ENCODE measurements around the gene SMURF2. TPM values are rescaled to one million over a fixed set of nuclear protein-coding genes. Genes with fewer than 3 reads are reported as not detected.

SMURF2 gene
- total and polyA plus RNA-seq, 4 donors = 9.9 to 85.6 (median 22.5) TPM

- Histone ChIP-seq H3K4me1 (ENCODE audit: control insufficient read depth in 5 of 5, insufficient read depth in 5 of 5, low read length in 5 of 5) (peaks cover 0 to 22% (median 0%) of the 10 kb centered on the region in 5 donors), H3K9ac (ENCODE audit: insufficient read depth in 1 of 2, low read length in 2 of 2) (no peak overlapping the region), H3K27ac (ENCODE audit: low read depth in 1 of 2, low read length in 1 of 2) (no peak overlapping the region), H3K36me3 (ENCODE audit: control insufficient read depth in 4 of 4, insufficient read depth in 4 of 4, low read length in 4 of 4) (peaks cover 0 to 2% (median 2%) of the 10 kb centered on the region in 4 donors), H3K4me3 (no peak overlapping the region), H3K27me3 (ENCODE audit: control insufficient read depth in 3 of 3, insufficient read depth in 3 of 3, low read length in 2 of 3) (no peaks in the 10 kb centered on the region), H3K9me3 (ENCODE audit: control insufficient read depth in 4 of 4, insufficient read depth in 3 of 4, low read length in 3 of 4) (no peaks in the 10 kb centered on the region)
- ATAC-seq (ENCODE audit: insufficient read depth, low FRiP score) = no peak
- DNase-seq = no peak
- no peak for TF ChIP-seq CTCF (IDR thresholded peaks at IDR 0.05; ENCODE audit: control extremely low read depth, extremely low read depth)
- WGBS, 2 donors = 98 to 99% methylated on average over 6 of the region's 6 CpGs
Measured at GRCh38 chr17:64621772-64622171, 40.3 kb downstream of the SMURF2 start.

- Histone ChIP-seq H3K4me1 (ENCODE audit: control insufficient read depth in 5 of 5, insufficient read depth in 5 of 5, low read length in 5 of 5) (peaks cover 3 to 24% (median 13%) of the 10 kb centered on the region in 5 donors), H3K9ac (ENCODE audit: insufficient read depth in 1 of 2, low read length in 2 of 2) (no peak overlapping the region), H3K4me3 (no peak overlapping the region), H3K9me3 (ENCODE audit: control insufficient read depth in 4 of 4, insufficient read depth in 3 of 4, low read length in 3 of 4) (no peaks in the 10 kb centered on the region), H3K27me3 (ENCODE audit: control insufficient read depth in 3 of 3, insufficient read depth in 3 of 3, low read length in 2 of 3) (no peaks in the 10 kb centered on the region), H3K27ac (ENCODE audit: low read depth in 1 of 2, low read length in 1 of 2) (no peak overlapping the region), H3K36me3 (ENCODE audit: control insufficient read depth in 4 of 4, insufficient read depth in 4 of 4, low read length in 4 of 4) (no peaks in the 10 kb centered on the region)
- WGBS, 2 donors = 93 to 95% methylated on average over 4 of the region's 4 CpGs
- no peak for TF ChIP-seq CTCF (IDR thresholded peaks at IDR 0.05; ENCODE audit: control extremely low read depth, extremely low read depth)
- DNase-seq (no peak), ATAC-seq (ENCODE audit: insufficient read depth, low FRiP score) (no peak)
Measured at GRCh38 chr17:64618848-64619247, 43.3 kb downstream of the SMURF2 start.

GRCh38 chr17:64617125-64617780, 44.9 kb downstream of the SMURF2 start:
- no peaks in the 10 kb centered on the region for H3K27me3 ChIP-seq (ENCODE audit: control insufficient read depth in 3 of 3, insufficient read depth in 3 of 3, low read length in 2 of 3)
- no peaks in the 10 kb centered on the region for H3K36me3 ChIP-seq (ENCODE audit: control insufficient read depth in 4 of 4, insufficient read depth in 4 of 4, low read length in 4 of 4)
- H3K9me3 ChIP-seq (ENCODE audit: control insufficient read depth in 4 of 4, insufficient read depth in 3 of 4, low read length in 3 of 4) = no peaks in the 10 kb centered on the region
- no peak overlapping the region for H3K4me3 ChIP-seq
- peaks cover 6 to 16% (median 13%) of the 10 kb centered on the region in 5 donors for H3K4me1 ChIP-seq (ENCODE audit: control insufficient read depth in 5 of 5, insufficient read depth in 5 of 5, low read length in 5 of 5)
- ATAC-seq (ENCODE audit: insufficient read depth, low FRiP score) = no peak
- no peak for DNase-seq
- no peak for TF ChIP-seq CTCF (IDR thresholded peaks at IDR 0.05; ENCODE audit: control extremely low read depth, extremely low read depth)
- H3K9ac ChIP-seq (ENCODE audit: insufficient read depth in 1 of 2, low read length in 2 of 2) = no peak overlapping the region
- WGBS, 2 donors = 92 to 97% methylated on average over 5 of the region's 5 CpGs
- H3K27ac ChIP-seq (ENCODE audit: low read depth in 1 of 2, low read length in 1 of 2) = no peak overlapping the region

All from lung (tissue), 12 donors.